ENCODE results near the gene RNF8.

GRCh38 chr6:37371154-37372083 lies 17.6 kb downstream of the RNF8 start:
- no peak for TF ChIP-seq EZH2 (IDR thresholded peaks at IDR 0.05; ENCODE audit: borderline replicate concordance, low read depth, low read length, severe bottlenecking)
- no peak for TF ChIP-seq CTCF (IDR thresholded peaks at IDR 0.05; ENCODE audit: borderline replicate concordance, extremely low read depth, low read length, poor library complexity, severe bottlenecking)
